Natural killer cell (primary cell): ENCODE data around the gene KRT74. TPM values are rescaled to one million over a fixed set of nuclear protein-coding genes. Genes with fewer than 3 reads are reported as not detected.

Experiments
- ATAC-seq, 3 donors: fragments of 150-1000 bp in 2 of 3; fragments of 200-7000 bp in 1 of 3; cut with Tn5 transposase; 1 replicate in 1 of 3; 2 replicates in 2 of 3; pipeline ENCODE4 v1.10.0; 2021; ENCODE audit warnings: mild to moderate bottlenecking in 2 of 3, moderate library complexity in 2 of 3
- DNase-seq, 2 donors: peaks; one replicate each; pipeline versions ENCODE4 v3.0.0 to v3.0.0-alpha.2; 2013 to 2021; ENCODE audit warnings: mixed read lengths in 1 of 2
- H3K27ac ChIP-seq: one replicate; pipeline ENCODE4 v1.5.1; 2013; ENCODE audit warnings: mild to moderate bottlenecking, low read length
- H3K27me3 ChIP-seq: one replicate; pipeline ENCODE4 v1.6.1; 2013; ENCODE audit warnings: low read length; ENCODE audit not compliant: control insufficient read depth, insufficient read depth
- H3K36me3 ChIP-seq: one replicate; pipeline ENCODE4 v1.6.1; 2013; ENCODE audit warnings: low read length; ENCODE audit not compliant: control insufficient read depth, insufficient read depth
- H3K4me1 ChIP-seq: one replicate; pipeline ENCODE4 v1.6.1; 2013; ENCODE audit warnings: low read length; ENCODE audit not compliant: control insufficient read depth, insufficient read depth
- H3K4me3 ChIP-seq: one replicate; pipeline ENCODE4 v1.5.1; 2013; ENCODE audit warnings: low read length
- H3K9me3 ChIP-seq: one replicate; pipeline ENCODE4 v1.6.1; 2013; ENCODE audit warnings: low read length; ENCODE audit not compliant: control insufficient read depth, insufficient read depth
- H3K27ac Mint-ChIP-seq, 2 donors: one replicate each; pipeline ENCODE4 v1.8.0; 2022; ENCODE audit warnings: mild to moderate bottlenecking in 2 of 2, mixed read lengths in 2 of 2, moderate library complexity in 1 of 2
- H3K27me3 Mint-ChIP-seq, 2 donors: one replicate each; pipeline ENCODE4 v1.8.0; 2022; ENCODE audit warnings: low read depth in 2 of 2, mixed read lengths in 2 of 2
- H3K36me3 Mint-ChIP-seq: one replicate; pipeline ENCODE4 v1.8.0; 2022; ENCODE audit warnings: mixed read lengths
- H3K4me1 Mint-ChIP-seq, 2 donors: one replicate each; pipeline ENCODE4 v1.8.0; 2022; ENCODE audit warnings: mixed read lengths in 2 of 2
- H3K4me3 Mint-ChIP-seq: one replicate; pipeline ENCODE4 v1.8.0; 2022; ENCODE audit warnings: mild to moderate bottlenecking, moderate library complexity, mixed read lengths
- H3K9me3 Mint-ChIP-seq, 2 donors: one replicate each; pipeline ENCODE4 v1.8.0; 2022; ENCODE audit warnings: mixed read lengths in 2 of 2
- CTCF ChIP-seq: fragments of 200-600 bp; IDR thresholded peaks from one replicate; pipeline ENCODE4 v1.8.0; 2022; ENCODE audit warnings: antibody characterized with exemption
- WGBS: methylation state at CpG from one replicate; pipeline ENCODE4 v1.1.7; 2013; ENCODE audit warnings: missing lambda C conversion rate; ENCODE audit not compliant: insufficient coverage; 5-methylcytosine and 5-hydroxymethylcytosine counted together
- intact Hi-C: fragments of 100-400 bp; cut with micrococcal nuclease; formaldehyde crosslinking; loops from one replicate; pipeline ENCODE4 v1.14.2; 2022
- total RNA-seq, 4 donors: library from RNA; stranded (reverse); fragments of 120-200 nt in 1 of 4; gene quantifications; one replicate each; pipeline versions ENCODE4 v1.2.3 to v1.2.4, GENCODE V29; 2013 to 2022

The KRT74 gene
- total RNA-seq, 3 donors from 2014 or later (not counting 1 experiment from before 2014, with no cell fraction given), result 0.38 to 1.2 (median 0.38) TPM

- no peak for TF ChIP-seq CTCF
- Histone ChIP-seq H3K36me3 (no peaks in the 10 kb centered on the region), H3K4me3 (no peak overlapping the region), H3K4me1 (peaks cover 17% of the 10 kb centered on the region), H3K27ac (no peak overlapping the region), H3K9me3 (no peaks in the 10 kb centered on the region), H3K27me3 (peaks cover 6% of the 10 kb centered on the region)
- Mint-ChIP-seq H3K36me3 (peaks cover 14% of the 10 kb centered on the region), H3K4me1 (peaks cover 42 to 45% of the 10 kb centered on the region in 2 donors), H3K9me3 (no peaks in the 10 kb centered on the region), H3K4me3 (no peak overlapping the region), H3K27ac (peak overlapping the region in 1 of 2 donors; percentile 54), H3K27me3 (peaks cover 0 to 18% of the 10 kb centered on the region in 2 donors)
- DNase-seq (no peak), ATAC-seq (no peak)
- WGBS, result 100% methylated on average over 1 of the region's 1 CpG
- intact Hi-C loops, result no loop called here
These were observed 31.9 kb upstream of the KRT74 start for GRCh38 chr12:52605542-52605941.

- TF ChIP-seq CTCF, result no peak
- no peaks in the 10 kb centered on the region for H3K36me3 ChIP-seq
- no peaks in the 10 kb centered on the region for H3K9me3 ChIP-seq
- Mint-ChIP-seq H3K27ac (no peak overlapping the region), H3K27me3 (peaks cover 0 to 24% of the 10 kb centered on the region in 2 donors), H3K4me1 (peaks cover 35 to 38% of the 10 kb centered on the region in 2 donors), H3K4me3 (no peak overlapping the region), H3K9me3 (no peaks in the 10 kb centered on the region), H3K36me3 (peaks cover 14% of the 10 kb centered on the region)
- ATAC-seq (peak in 1 of 3 donors; percentile 24), DNase-seq (no peak)
- no peak overlapping the region for H3K27ac ChIP-seq
- intact Hi-C loops, result no loop called here
- H3K4me3 ChIP-seq, result no peak overlapping the region
- H3K27me3 ChIP-seq, result peaks cover 9% of the 10 kb centered on the region
- H3K4me1 ChIP-seq, result peaks cover 10% of the 10 kb centered on the region
These were observed 31.2 kb upstream of the KRT74 start for GRCh38 chr12:52604859-52605258.

- ATAC-seq, result no peak
- 85% methylated on average over 2 of the region's 2 CpGs for WGBS
- Histone ChIP-seq H3K27ac (no peak overlapping the region), H3K27me3 (peaks cover 10% of the 10 kb centered on the region), H3K4me3 (no peak overlapping the region), H3K4me1 (no peaks in the 10 kb centered on the region), H3K36me3 (no peaks in the 10 kb centered on the region), H3K9me3 (no peaks in the 10 kb centered on the region)
- peaks cover 0 to 34% of the 10 kb centered on the region in 2 donors for H3K27me3 Mint-ChIP-seq
- peak in 1 of 2 donors; percentile 69 for DNase-seq
- intact Hi-C loops, result no loop called here
- H3K4me1 Mint-ChIP-seq, result peaks cover 19 to 25% of the 10 kb centered on the region in 2 donors
- TF ChIP-seq CTCF, result no peak
- H3K27ac Mint-ChIP-seq, result no peak overlapping the region
- no peak overlapping the region for H3K4me3 Mint-ChIP-seq
- no peaks in the 10 kb centered on the region for H3K9me3 Mint-ChIP-seq
- H3K36me3 Mint-ChIP-seq, result peaks cover 14% of the 10 kb centered on the region
These were observed 29.7 kb upstream of the KRT74 start for GRCh38 chr12:52603314-52603713.

GRCh38 chr12:52602552-52602951 lies 28.9 kb upstream of the KRT74 start:
- H3K27ac Mint-ChIP-seq, result no peak overlapping the region
- peaks cover 0 to 31% of the 10 kb centered on the region in 2 donors for H3K27me3 Mint-ChIP-seq
- Histone ChIP-seq H3K36me3 (no peaks in the 10 kb centered on the region), H3K27me3 (peaks cover 10% of the 10 kb centered on the region), H3K27ac (no peak overlapping the region), H3K4me1 (no peaks in the 10 kb centered on the region), H3K4me3 (no peak overlapping the region), H3K9me3 (no peaks in the 10 kb centered on the region)
- no peak for ATAC-seq
- H3K4me1 Mint-ChIP-seq, result peaks cover 18 to 21% of the 10 kb centered on the region in 2 donors
- TF ChIP-seq CTCF, result no peak
- DNase-seq, result no peak
- WGBS, result 94% methylated on average over 5 of the region's 5 CpGs
- no peak overlapping the region for H3K4me3 Mint-ChIP-seq
- H3K9me3 Mint-ChIP-seq, result no peaks in the 10 kb centered on the region
- intact Hi-C loops, result no loop called here
- H3K36me3 Mint-ChIP-seq, result peaks cover 10% of the 10 kb centered on the region
